Epithelial cell of alveolus of lung (primary cell): ENCODE measurements around the gene HSF5. TPM values are rescaled to one million over a fixed set of nuclear protein-coding genes. Genes with fewer than 3 reads are reported as not detected.

Source experiments
- total RNA-seq: library from RNA; depleted of rRNA; stranded (reverse); fragments of >200 nt; gene quantifications from 2 replicates; pipeline ENCODE4 v1.2.1, GENCODE V29; 2015

The HSF5 gene
- not detected in 2 replicates for total RNA-seq

GRCh38 chr17:58487589-58488427 lies at the start of gene HSF5:
Gene HSF5, minus strand, starts transcription at chr17:58488408. Its CDS starts 134 bp downstream, at chr17:58488274.

GRCh38 chr17:58513965-58514769 lies 26.0 kb upstream of the HSF5 start, which contains the start of gene MTMR4:
Gene MTMR4, minus strand, starts transcription at chr17:58514638. Its CDS starts 231 bp downstream, at chr17:58514407.

GRCh38 chr17:58417300-58418092 lies 70.7 kb downstream of the HSF5 start, which contains the start of gene RNF43:
Gene RNF43, minus strand, starts transcription at chr17:58417534. Its CDS starts 1,957 bp downstream, at chr17:58415577.

Other genes starting within 250 kb of the HSF5 start
- gene LPO, start 249.8 kb downstream of the HSF5 start, total RNA-seq, result not detected in 2 replicates
- under 0.01 and 0.08 TPM in 2 replicates for gene MPO, start 207.5 kb downstream of the HSF5 start, total RNA-seq
- 0.65 and 3.2 TPM in 2 replicates for gene TSPOAP1, start 159.6 kb downstream of the HSF5 start, total RNA-seq
- gene SUPT4H1, start 136.2 kb downstream of the HSF5 start, total RNA-seq, result 46.0 and 57.6 TPM in 2 replicates
- gene RNF43, start 70.9 kb downstream of the HSF5 start, total RNA-seq, result 0.13 and 0.16 TPM in 2 replicates
- 30.0 and 31.9 TPM in 2 replicates for gene MTMR4, start 26.2 kb upstream of the HSF5 start, total RNA-seq
- gene TEX14, start 203.6 kb upstream of the HSF5 start, total RNA-seq, result under 0.01 TPM in 1 of 2 replicates, not detected in the other
- gene RAD51C, start 204.2 kb upstream of the HSF5 start, total RNA-seq, result 35.3 and 38.1 TPM in 2 replicates